ENCODE data around the gene IDH2. TPM values are rescaled to one million over a fixed set of nuclear protein-coding genes. Genes with fewer than 3 reads are reported as not detected.

Gene IDH2
- total and polyA plus RNA-seq, 2 donors (not counting 3 experiments of a cell fraction or from before 2014, with no cell fraction given): 123 to 127 TPM

- H3K79me2 ChIP-seq (ENCODE audit: control insufficient read depth, insufficient read depth, low read length): peaks cover 7% of the 10 kb centered on the region
- no peak overlapping the region for H2AFZ ChIP-seq (ENCODE audit: low read depth, low read length)
- H3K4me3 ChIP-seq (replicated peaks in 1 of 3; ENCODE audit: insufficient read depth in 1 of 3, low read depth in 1 of 3, low read length in 3 of 3): no peak overlapping the region
- TF ChIP-seq GATA2 (IDR thresholded peaks at IDR 0.05; ENCODE audit: insufficient read depth, insufficient read length, low read depth, low read length): no peak
- no peak for TF ChIP-seq EZH2 (IDR thresholded peaks at IDR 0.05; ENCODE audit: borderline replicate concordance, low read depth, low read length, severe bottlenecking)
- TF ChIP-seq POLR2A (IDR thresholded peaks at IDR 0.05; ENCODE audit: low read depth, low read length): no peak
- no peak for TF ChIP-seq MAX (IDR thresholded peaks at IDR 0.05; ENCODE audit: insufficient read depth, insufficient read length)
- TF ChIP-seq POLR2AphosphoS5 (IDR thresholded peaks at IDR 0.05; ENCODE audit: insufficient read depth, low read depth, low read length): no peak
- TF ChIP-seq FOS (IDR thresholded peaks at IDR 0.05; ENCODE audit: borderline replicate concordance, insufficient read depth, low read length): no peak
- TF ChIP-seq MYC (IDR thresholded peaks at IDR 0.05; ENCODE audit: low read depth, low read length): no peak
- no peak for TF ChIP-seq JUN (IDR thresholded peaks at IDR 0.05; ENCODE audit: borderline replicate concordance, insufficient read depth, insufficient read length, low read depth)
- no peak for TF ChIP-seq CTCF (IDR thresholded peaks at IDR 0.05; ENCODE audit: extremely low read depth in 1 of 2, insufficient read depth in 1 of 2, low read depth in 1 of 2, low read length in 2 of 2)
- H3K4me1 ChIP-seq (ENCODE audit: control insufficient read depth, extremely low read depth, insufficient read depth, low read length): peaks cover 10% of the 10 kb centered on the region
- H3K9me3 ChIP-seq (replicated peaks; ENCODE audit: control insufficient read depth, insufficient read depth, low read length): no peaks in the 10 kb centered on the region
- intact Hi-C loops (cut with micrococcal nuclease) (no loop called here), dilution Hi-C loops (cut with MboI; ENCODE audit: extremely low pct_ligation_motif_present, low sequenced_read_pairs) (no loop called here)
- H3K4me2 ChIP-seq (ENCODE audit: insufficient read depth, low read length): no peak overlapping the region
- FAIRE-seq: no peak
- H3K9ac ChIP-seq (replicated peaks; ENCODE audit: extremely low read depth, insufficient read depth, low read length): no peak overlapping the region
- no TSS peak for BruUV-seq (replicated peaks)
- POLR2A ChIA-PET: no interaction called here
- H4K20me1 ChIP-seq (replicated peaks; ENCODE audit: control insufficient read depth, extremely low read depth, insufficient read depth, low read length): no peaks in the 10 kb centered on the region
- no peaks in the 10 kb centered on the region for H3K36me3 ChIP-seq (ENCODE audit: control insufficient read depth in 2 of 2, extremely low read depth in 1 of 2, insufficient read depth in 2 of 2, low read length in 2 of 2)
- no peaks in the 10 kb centered on the region for H3K9me1 ChIP-seq (replicated peaks; ENCODE audit: control insufficient read depth, extremely low read depth, insufficient read depth, low read length)
- H3K27me3 ChIP-seq (ENCODE audit: control insufficient read depth in 2 of 2, insufficient read depth in 2 of 2, low read length in 2 of 2): no peaks in the 10 kb centered on the region
- no peak overlapping the region for H3K27ac ChIP-seq (ENCODE audit: insufficient read depth, low read depth, low read length)
- CTCF ChIA-PET: no interaction called here
- DNase-seq (ENCODE audit: low read depth, low spot score): no peak
Observed at GRCh38 chr15:90042356-90042755, 59.9 kb downstream of the IDH2 start.

Data from endothelial cell of umbilical vein (primary cell).